ENCODE results near the gene HAUS6.
"Not testable (repeated sequence)": the region's sequence is repeated elsewhere in the genome, so short reads cannot be mapped to it uniquely, and the experiment has no call there.

The HAUS6 gene, protein sequence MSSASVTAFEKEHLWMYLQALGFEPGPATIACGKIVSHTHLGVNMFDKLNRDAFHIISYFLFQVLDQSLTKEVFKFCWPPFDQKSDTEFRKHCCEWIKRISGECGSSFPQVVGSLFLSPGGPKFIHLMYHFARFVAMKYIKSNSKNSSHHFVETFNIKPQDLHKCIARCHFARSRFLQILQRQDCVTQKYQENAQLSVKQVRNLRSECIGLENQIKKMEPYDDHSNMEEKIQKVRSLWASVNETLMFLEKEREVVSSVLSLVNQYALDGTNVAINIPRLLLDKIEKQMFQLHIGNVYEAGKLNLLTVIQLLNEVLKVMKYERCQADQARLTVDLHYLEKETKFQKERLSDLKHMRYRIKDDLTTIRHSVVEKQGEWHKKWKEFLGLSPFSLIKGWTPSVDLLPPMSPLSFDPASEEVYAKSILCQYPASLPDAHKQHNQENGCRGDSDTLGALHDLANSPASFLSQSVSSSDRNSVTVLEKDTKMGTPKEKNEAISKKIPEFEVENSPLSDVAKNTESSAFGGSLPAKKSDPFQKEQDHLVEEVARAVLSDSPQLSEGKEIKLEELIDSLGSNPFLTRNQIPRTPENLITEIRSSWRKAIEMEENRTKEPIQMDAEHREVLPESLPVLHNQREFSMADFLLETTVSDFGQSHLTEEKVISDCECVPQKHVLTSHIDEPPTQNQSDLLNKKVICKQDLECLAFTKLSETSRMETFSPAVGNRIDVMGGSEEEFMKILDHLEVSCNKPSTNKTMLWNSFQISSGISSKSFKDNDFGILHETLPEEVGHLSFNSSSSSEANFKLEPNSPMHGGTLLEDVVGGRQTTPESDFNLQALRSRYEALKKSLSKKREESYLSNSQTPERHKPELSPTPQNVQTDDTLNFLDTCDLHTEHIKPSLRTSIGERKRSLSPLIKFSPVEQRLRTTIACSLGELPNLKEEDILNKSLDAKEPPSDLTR

DNA sequence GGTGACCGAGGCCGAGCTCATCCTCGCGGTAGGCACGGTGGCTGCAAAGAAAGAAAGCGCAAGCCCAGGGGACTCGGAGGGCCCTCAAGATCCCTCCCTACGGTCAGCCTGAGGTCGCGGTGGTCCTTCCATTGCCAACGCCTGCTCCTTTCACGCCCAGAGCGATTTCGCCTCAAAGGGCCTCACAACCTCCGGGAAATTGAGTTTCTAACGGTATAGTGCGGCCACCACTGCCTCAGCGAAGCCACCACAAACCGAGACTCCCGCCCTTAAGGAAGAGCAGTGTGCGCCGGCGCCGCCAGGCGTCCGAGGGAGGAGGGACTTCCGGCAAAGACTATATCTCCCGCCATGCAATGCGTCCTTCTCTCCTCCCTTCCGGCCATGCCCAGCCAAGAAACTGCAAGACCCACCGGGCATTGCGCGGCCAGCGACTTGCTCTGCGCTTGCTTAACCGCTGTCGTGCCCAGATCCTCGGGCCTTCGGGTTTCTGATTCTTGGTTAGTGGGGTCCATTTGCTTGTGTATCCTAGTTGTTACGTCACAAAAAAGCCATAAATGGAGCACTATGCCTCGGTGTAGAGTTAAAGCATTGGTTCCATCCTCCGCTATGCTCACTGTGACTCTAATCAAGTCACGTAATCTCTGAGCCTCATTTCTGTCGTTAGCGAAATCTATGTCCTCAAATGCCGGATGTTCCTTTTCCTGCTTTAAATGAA lies at the start of gene HAUS6:
TSS of gene HAUS6 (minus strand) at position 274 of the 715 bp plus-strand sequence. CDS start at position 21, 253 bp downstream.
- DNase-seq (ENCODE audit: low spot score), result peak; percentile 93

GRCh38 chr9:19152160-19152498 lies 49.4 kb upstream of the HAUS6 start:
- DNase-seq (ENCODE audit: low spot score), result not testable (repeated sequence)

- no peak for DNase-seq (ENCODE audit: low spot score)
Observed at GRCh38 chr9:19151425-19152159, 48.9 kb upstream of the HAUS6 start.

- DNase-seq (ENCODE audit: low spot score), result no peak
Observed at GRCh38 chr9:19149230-19149629, 46.5 kb upstream of the HAUS6 start.

DNA sequence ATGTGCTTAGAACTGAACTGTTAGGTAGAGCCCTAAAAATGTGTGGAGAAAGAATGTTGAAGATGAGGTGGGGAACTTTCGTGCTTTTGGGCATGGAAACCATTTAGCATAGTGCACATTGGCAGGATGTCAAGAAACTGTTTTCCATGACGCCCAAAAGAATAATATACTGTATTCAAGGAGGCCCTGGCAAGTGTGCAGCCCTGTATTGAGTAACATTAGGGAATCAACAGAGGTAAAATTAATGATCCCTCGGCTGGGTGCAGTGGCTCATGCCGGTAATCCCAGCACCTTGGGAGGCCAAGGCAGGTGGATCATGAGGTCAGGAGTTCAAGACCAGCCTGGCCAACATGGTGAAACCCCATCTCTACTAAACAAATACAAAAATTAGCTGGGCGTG lies 45.5 kb upstream of the HAUS6 start:
- no peak for DNase-seq (ENCODE audit: low spot score)

DNA sequence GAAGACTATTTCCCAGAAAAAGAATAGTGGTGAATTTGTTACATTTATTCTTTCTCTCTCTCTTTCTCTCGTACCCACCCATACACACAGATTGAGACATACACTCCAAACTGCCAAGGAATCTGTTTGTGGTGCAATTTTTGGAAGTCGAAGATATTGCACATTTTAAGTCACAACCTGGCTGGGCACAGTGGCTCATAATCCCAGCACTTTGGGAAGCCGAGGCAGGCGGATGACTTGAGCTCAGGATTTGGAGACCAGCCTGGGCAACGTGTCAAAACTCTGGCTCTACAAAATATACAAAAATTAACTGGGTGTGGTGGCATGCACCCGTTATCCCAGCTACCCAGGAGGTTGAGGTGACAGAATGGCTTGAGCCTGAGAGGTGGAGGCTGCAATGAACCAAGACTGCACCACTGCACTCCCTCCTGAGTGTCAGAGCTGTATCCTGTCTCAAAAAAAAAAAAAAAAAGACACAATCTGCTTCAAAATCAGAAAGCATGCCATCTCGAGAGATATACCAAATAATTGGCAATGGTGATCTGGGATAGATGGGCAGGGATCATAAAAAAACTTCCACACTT lies 43.8 kb upstream of the HAUS6 start:
- no peak for DNase-seq (ENCODE audit: low spot score)

DNA sequence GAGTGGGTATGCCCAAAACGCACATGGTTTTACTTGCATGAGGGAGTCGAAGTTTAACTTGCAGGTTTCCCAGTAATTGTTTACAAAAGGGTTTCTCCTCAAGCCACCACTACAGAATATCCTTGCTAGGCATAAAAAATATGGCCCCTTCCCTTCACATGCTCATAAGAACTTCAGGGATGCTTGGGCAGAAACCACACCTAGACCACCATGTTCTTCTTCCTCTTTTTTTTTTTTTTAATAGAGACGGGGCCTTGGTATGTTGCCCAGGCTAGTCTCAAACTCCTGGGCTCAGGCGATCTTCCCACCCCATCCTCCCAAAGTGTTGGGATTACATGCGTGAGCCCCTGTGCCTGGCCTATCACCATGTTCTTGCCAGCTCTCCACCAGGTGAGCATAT lies 43.2 kb upstream of the HAUS6 start:
- no peak for DNase-seq (ENCODE audit: low spot score)

DNA sequence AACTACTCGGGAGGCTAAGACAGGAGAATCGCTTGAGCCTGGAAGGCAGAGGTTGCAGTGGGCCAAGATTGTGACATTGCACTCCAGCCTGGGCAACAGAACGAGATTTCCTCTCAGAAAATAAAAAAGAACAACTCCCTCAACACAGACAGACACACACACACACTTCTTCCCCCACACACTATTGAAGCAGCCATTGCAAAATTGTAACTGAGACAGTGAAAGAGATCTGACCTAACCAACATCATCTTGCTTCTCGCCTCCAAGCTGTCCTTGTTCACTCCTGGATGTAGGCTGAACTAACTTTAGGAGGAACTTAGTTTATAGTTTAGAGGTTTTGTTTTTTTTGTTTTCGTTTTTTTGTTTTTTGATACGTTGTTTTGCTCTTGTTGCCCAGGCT lies 37.6 kb upstream of the HAUS6 start:
- DNase-seq (ENCODE audit: low spot score), result no peak

DNA sequence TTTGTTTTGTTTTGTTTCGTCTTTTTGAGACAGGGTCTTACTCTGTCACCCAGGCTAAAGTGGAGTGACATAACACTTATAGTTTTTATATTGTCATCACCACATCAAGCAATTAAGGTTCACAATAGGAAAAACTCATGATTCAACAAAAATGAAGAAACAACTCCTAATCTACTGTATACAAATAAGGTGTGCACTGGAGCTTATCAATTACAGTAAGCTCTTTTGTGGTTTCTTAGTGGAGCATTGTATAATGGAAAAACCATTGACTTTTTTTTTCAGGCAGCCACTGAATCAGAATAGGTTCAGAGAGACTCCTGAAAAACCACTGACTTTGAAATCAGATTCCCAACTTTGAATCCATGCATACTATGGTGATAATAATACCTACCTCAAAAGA lies 35.4 kb upstream of the HAUS6 start:
- no peak for DNase-seq (ENCODE audit: low spot score)

GRCh38 chr9:19137282-19137681 lies 34.6 kb upstream of the HAUS6 start:
- no peak for DNase-seq (ENCODE audit: low spot score)

GRCh38 chr9:19136129-19136528 lies 33.4 kb upstream of the HAUS6 start:
- no peak for DNase-seq (ENCODE audit: low spot score)

- DNase-seq (ENCODE audit: low spot score), result no peak
Observed at GRCh38 chr9:19133549-19134345, 31.0 kb upstream of the HAUS6 start.

DNA sequence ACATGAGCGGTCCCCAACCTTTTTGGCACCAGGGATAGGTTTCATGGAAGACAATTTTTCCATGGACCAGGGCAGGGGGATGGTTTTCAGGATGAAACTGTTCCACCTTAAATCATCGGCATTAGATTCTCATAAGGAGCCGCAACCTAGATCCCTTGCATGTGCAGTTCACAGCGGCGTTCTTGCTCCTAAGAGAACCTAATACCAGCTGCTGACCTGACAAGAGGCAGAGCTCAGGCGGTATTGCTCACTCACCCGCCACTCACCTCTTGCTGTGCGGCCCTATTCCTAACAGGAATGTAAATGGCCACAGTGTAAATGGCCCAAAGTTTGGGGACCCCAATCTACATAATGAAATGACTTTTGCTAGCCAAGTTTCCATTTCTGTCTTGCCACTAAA lies 27.7 kb upstream of the HAUS6 start:
- no peak for DNase-seq (ENCODE audit: low spot score)

DNA sequence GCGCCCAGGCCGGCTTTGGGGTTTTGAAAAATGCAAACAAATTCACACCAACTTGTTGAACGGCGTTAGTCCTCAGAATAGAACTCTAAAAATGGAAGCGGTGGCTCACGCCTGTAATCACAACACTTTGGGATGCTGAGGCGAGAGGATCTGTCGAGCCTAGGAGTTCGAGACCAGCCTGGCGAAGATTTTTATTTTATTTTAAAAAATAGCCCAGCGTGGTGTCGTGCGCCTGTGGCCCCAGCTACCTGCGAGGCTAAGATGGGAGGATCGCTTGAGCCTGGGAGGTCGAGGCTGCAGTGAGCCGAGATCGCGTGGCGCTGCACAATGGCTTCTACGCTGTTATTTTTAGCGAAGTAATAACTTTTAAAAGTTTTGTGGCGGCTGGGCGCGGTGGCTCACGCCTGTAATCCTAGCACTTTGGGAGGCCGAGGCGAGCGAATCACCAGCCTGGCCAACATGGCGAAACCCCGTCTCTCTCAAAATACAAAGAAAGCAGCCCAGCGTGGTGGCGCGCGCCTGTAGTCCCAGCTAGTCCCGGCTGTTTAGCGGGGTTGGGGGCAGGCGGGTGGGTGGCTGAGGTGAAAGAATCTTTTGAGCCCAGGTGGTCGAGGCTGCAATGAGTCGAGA lies 25.3 kb upstream of the HAUS6 start:
- DNase-seq (ENCODE audit: low spot score), result peak; percentile 24

GRCh38 chr9:19124430-19124793 lies 21.7 kb upstream of the HAUS6 start:
- DNase-seq (ENCODE audit: low spot score), result no peak

- no peak for DNase-seq (ENCODE audit: low spot score)
Observed at GRCh38 chr9:19122490-19123042, 19.9 kb upstream of the HAUS6 start.

GRCh38 chr9:19120877-19121276 lies 18.2 kb upstream of the HAUS6 start:
- DNase-seq (ENCODE audit: low spot score), result no peak

DNA sequence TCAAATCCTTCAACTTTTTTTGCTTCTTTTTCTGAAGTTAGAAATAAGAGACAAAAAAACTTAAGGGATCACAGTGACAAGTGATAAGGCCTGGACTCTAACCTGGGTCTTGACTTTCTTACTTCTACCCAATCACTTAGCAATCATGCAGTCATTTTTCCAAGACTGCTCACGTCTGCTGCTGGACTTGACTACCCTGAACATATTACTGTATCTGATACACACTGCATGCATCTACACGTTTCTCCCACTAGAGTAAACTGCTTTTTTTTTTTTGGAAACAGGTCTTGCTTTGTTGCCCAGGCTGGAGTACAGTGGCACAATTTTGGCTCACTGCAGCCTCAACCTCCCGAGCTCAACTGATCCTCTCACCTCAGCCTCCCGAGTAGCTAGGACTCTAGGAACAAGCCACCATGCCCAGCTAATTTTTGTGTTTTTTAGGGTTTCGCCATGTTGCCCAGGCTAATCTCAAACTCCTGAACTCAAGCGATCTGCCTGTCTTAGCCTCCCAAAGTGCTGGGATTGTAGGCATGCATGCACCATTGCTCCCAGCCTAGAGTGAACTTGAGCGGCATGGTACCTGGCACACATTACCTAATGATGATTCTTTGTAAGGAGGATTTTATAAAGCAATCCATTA lies 17.2 kb upstream of the HAUS6 start:
- DNase-seq (ENCODE audit: low spot score), result no peak

DNA sequence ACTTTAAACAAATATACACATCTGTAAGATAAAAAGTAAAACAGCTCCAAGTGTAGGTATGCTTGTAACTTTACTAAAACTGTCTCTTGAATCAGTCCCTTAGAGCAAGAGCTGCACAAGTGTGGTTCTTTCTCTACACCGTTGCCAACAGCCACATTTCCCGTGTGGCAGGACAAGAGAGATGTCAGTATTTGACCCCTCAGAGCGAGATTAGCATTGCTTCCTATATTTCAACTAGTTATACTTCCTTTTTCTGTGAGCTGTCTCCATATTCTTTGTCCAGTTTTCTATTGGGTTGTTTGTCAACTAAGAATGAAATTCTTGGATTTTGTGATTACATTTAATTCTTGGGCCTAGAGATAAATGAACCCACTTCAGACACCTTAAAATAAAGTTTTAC lies 16.5 kb upstream of the HAUS6 start:
- DNase-seq (ENCODE audit: low spot score), result no peak
